Measurements from ENCODE around the gene FAM83C.

DNA sequence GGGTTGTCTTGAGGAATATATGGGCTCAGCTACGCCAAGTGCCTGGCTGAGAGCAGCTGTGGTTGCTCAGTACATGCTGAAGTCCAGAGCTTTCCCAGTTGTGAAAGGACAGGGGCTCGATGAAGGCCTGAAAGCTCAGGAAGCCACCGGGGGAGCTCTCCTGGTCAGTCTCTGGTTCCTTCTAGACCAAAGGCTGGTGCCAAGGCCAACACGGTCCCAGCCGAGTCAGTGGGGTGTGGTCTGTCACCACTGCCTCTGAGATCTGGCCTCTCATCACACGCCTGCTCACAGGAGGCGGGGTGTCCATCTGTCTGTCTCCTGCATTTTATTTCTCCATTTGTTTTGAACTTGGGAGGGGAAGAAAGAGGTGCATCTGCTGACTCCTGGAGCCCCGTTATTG, 4.9 kb upstream of the FAM83C start:
- TF ChIP-seq, protein P1, sequence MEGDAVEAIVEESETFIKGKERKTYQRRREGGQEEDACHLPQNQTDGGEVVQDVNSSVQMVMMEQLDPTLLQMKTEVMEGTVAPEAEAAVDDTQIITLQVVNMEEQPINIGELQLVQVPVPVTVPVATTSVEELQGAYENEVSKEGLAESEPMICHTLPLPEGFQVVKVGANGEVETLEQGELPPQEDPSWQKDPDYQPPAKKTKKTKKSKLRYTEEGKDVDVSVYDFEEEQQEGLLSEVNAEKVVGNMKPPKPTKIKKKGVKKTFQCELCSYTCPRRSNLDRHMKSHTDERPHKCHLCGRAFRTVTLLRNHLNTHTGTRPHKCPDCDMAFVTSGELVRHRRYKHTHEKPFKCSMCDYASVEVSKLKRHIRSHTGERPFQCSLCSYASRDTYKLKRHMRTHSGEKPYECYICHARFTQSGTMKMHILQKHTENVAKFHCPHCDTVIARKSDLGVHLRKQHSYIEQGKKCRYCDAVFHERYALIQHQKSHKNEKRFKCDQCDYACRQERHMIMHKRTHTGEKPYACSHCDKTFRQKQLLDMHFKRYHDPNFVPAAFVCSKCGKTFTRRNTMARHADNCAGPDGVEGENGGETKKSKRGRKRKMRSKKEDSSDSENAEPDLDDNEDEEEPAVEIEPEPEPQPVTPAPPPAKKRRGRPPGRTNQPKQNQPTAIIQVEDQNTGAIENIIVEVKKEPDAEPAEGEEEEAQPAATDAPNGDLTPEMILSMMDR (IDR thresholded peaks at IDR 0.05) = no peak
- TF ChIP-seq POLR2AphosphoS5 (IDR thresholded peaks at IDR 0.05) (no peak), POLR2A (IDR thresholded peaks at IDR 0.05) (no peak)

Data from suprapubic skin (tissue), 4 donors.